Neutrophil (primary cell): ENCODE measurements around the gene RAB10.

ENCODE experiments used
- H3K27ac ChIP-seq: fragments of 200-600 bp; sonication (generic); 2 replicates; pipeline ENCODE4 v1.5.1; 2016; ENCODE audit warnings: mild to moderate bottlenecking, moderate library complexity
- H3K27me3 ChIP-seq: fragments of 200-600 bp; sonication (generic); 2 replicates; pipeline ENCODE4 v1.6.0; 2016; ENCODE audit warnings: mild to moderate bottlenecking
- H3K36me3 ChIP-seq: fragments of 200-600 bp; sonication (generic); 2 replicates; pipeline ENCODE4 v1.5.1; 2017
- H3K4me1 ChIP-seq, 2 experiments: fragments of 200-600 bp in 1 of 2; sonication (generic) in 1 of 2; 1 replicate in 1 of 2; 2 replicates in 1 of 2; pipeline versions ENCODE4 v1.5.1 to v1.6.1; 2013 to 2016; ENCODE audit warnings: low read depth in 1 of 2, low read length in 1 of 2, mild to moderate bottlenecking in 1 of 2, moderate library complexity in 1 of 2; ENCODE audit not compliant: control insufficient read depth in 1 of 2, insufficient read depth in 1 of 2
- H3K4me3 ChIP-seq, 2 experiments: fragments of 200-600 bp in 1 of 2; sonication (generic) in 1 of 2; 1 replicate in 1 of 2; 2 replicates in 1 of 2; pipeline ENCODE4 v1.5.1; 2013 to 2016; ENCODE audit warnings: low read depth in 1 of 2, low read length in 1 of 2, mild to moderate bottlenecking in 1 of 2, moderate library complexity in 1 of 2
- H3K9me3 ChIP-seq: fragments of 200-600 bp; sonication (generic); 2 replicates; pipeline ENCODE4 v1.5.1; 2016
- CTCF ChIP-seq: fragments of 200-600 bp; sonication (generic); IDR thresholded peaks from 2 replicates; pipeline ENCODE4 v1.5.1; 2016; ENCODE audit warnings: antibody characterized with exemption

RAB10 gene

GRCh38 chr2:26112201-26112600 is 78.3 kb downstream of the RAB10 start:
- Histone ChIP-seq H3K36me3 (peaks cover 32% of the 10 kb centered on the region), H3K9me3 (no peaks in the 10 kb centered on the region), H3K27me3 (no peaks in the 10 kb centered on the region), H3K4me3 (no peak overlapping the region), H3K4me1 (peaks cover 13 to 18% of the 10 kb centered on the region in 2 experiments), H3K27ac (peak overlapping the region; percentile 51)
- TF ChIP-seq CTCF, result no peak

- H3K27ac ChIP-seq, result no peak overlapping the region
- H3K9me3 ChIP-seq, result no peaks in the 10 kb centered on the region
- no peak overlapping the region for H3K4me3 ChIP-seq
- H3K4me1 ChIP-seq, result peaks cover 2 to 4% of the 10 kb centered on the region in 2 experiments
- peaks cover 32% of the 10 kb centered on the region for H3K36me3 ChIP-seq
- no peak for TF ChIP-seq CTCF
- H3K27me3 ChIP-seq, result no peaks in the 10 kb centered on the region
Observed at GRCh38 chr2:26114151-26114550, 80.3 kb downstream of the RAB10 start.

GRCh38 chr2:26118682-26119081 is 84.8 kb downstream of the RAB10 start:
- no peaks in the 10 kb centered on the region for H3K4me1 ChIP-seq

GRCh38 chr2:26119521-26119920 is 85.6 kb downstream of the RAB10 start:
- H3K9me3 ChIP-seq, result no peaks in the 10 kb centered on the region
- H3K4me1 ChIP-seq, result no peaks in the 10 kb centered on the region
- no peak for TF ChIP-seq CTCF
- H3K36me3 ChIP-seq, result no peaks in the 10 kb centered on the region
- no peak overlapping the region for H3K27ac ChIP-seq
- no peak overlapping the region for H3K4me3 ChIP-seq
- no peaks in the 10 kb centered on the region for H3K27me3 ChIP-seq

More at GRCh38 chr2:26118682-26119081, 84.8 kb downstream of the RAB10 start:
- Histone ChIP-seq H3K27me3 (no peaks in the 10 kb centered on the region), H3K36me3 (no peaks in the 10 kb centered on the region), H3K9me3 (no peaks in the 10 kb centered on the region), H3K4me3 (no peak overlapping the region), H3K27ac (no peak overlapping the region)
- no peak for TF ChIP-seq CTCF

GRCh38 chr2:26122630-26123029 is 88.7 kb downstream of the RAB10 start:
- peak overlapping the region; percentile 46 for H3K27ac ChIP-seq
- no peak overlapping the region for H3K4me3 ChIP-seq
- H3K36me3 ChIP-seq, result peaks cover under 1% of the 10 kb centered on the region
- H3K4me1 ChIP-seq, result no peaks in the 10 kb centered on the region
- H3K9me3 ChIP-seq, result no peaks in the 10 kb centered on the region
- TF ChIP-seq CTCF, result no peak
- H3K27me3 ChIP-seq, result no peaks in the 10 kb centered on the region

GRCh38 chr2:26123426-26123825 is 89.5 kb downstream of the RAB10 start:
- Histone ChIP-seq H3K27me3 (no peaks in the 10 kb centered on the region), H3K4me1 (no peaks in the 10 kb centered on the region), H3K4me3 (no peak overlapping the region), H3K36me3 (peaks cover 8% of the 10 kb centered on the region), H3K9me3 (no peaks in the 10 kb centered on the region), H3K27ac (peak overlapping the region; percentile 46)
- TF ChIP-seq CTCF, result no peak
